MCF 10A (cell line): ENCODE measurements around the gene LZTR1. TPM values are rescaled to one million over a fixed set of nuclear protein-coding genes. Genes with fewer than 3 reads are reported as not detected.

Experiments used
- BruUV-seq: library from RNA; stranded (reverse); fragments of 400-500 nt; replicated peaks from 2 replicates; lab custom pipeline; 2021; lab: Mats Ljungman, UMichigan
- CTCF ChIA-PET: fragments of 300-600 bp; sonication (Branson Sonifier 250); formaldehyde crosslinking; extraction: SDS; loops from one replicate; lab custom pipeline; 2021; ENCODE audit warnings: antibody characterized with exemption, inconsistent platforms; lab: Yijun Ruan, JAX
- POLR2A ChIA-PET: fragments of 300-600, 350-650 bp; sonication (Branson Sonifier 250); formaldehyde crosslinking; extraction: SDS; loops from one replicate; lab custom pipeline; 2020; ENCODE audit warnings: antibody characterized with exemption, inconsistent platforms; lab: Yijun Ruan, JAX
- DNase-seq: peaks from one replicate; pipeline ENCODE4 v3.0.0-alpha.2; 2018; ENCODE audit not compliant: unreplicated experiment
- H3K27ac Mint-ChIP-seq: one replicate; pipeline ENCODE4 v1.8.0; 2022; ENCODE audit warnings: mild to moderate bottlenecking, low read depth, mixed read lengths; ENCODE audit not compliant: unreplicated experiment
- H3K27me3 Mint-ChIP-seq: one replicate; pipeline ENCODE4 v1.8.0; 2022; ENCODE audit warnings: mixed read lengths; ENCODE audit not compliant: insufficient read depth, unreplicated experiment
- H3K36me3 Mint-ChIP-seq: one replicate; pipeline ENCODE4 v1.8.0; 2022; ENCODE audit warnings: mild to moderate bottlenecking, moderate library complexity, mixed read lengths; ENCODE audit not compliant: insufficient read depth, unreplicated experiment
- H3K4me1 Mint-ChIP-seq: one replicate; pipeline ENCODE4 v1.8.0; 2022; ENCODE audit warnings: mixed read lengths; ENCODE audit not compliant: insufficient read depth, unreplicated experiment
- H3K4me3 Mint-ChIP-seq: one replicate; pipeline ENCODE4 v1.8.0; 2022; ENCODE audit warnings: mild to moderate bottlenecking, moderate library complexity, mixed read lengths; ENCODE audit not compliant: unreplicated experiment
- H3K9me3 Mint-ChIP-seq: one replicate; pipeline ENCODE4 v1.8.0; 2022; ENCODE audit warnings: mixed read lengths; ENCODE audit not compliant: unreplicated experiment
- intact Hi-C: fragments of 100-400 bp; cut with micrococcal nuclease; formaldehyde crosslinking; loops from 2 replicates; pipeline ENCODE4 v1.14.1; 2022
- total RNA-seq: library from RNA; stranded (reverse); gene quantifications from 2 replicates; pipeline ENCODE4 v1.2.3, GENCODE V29; 2022
- TF ChIP-seq, protein P1 (sequence below): fragments of 200-600 bp; IDR thresholded peaks from one replicate; pipeline ENCODE4 v1.8.0; 2022; ENCODE audit warnings: antibody characterized with exemption, mild to moderate bottlenecking; ENCODE audit not compliant: unreplicated experiment

The LZTR1 gene
- total RNA-seq, 1 experiment from 2014 or later = 49.2 TPM

DNA sequence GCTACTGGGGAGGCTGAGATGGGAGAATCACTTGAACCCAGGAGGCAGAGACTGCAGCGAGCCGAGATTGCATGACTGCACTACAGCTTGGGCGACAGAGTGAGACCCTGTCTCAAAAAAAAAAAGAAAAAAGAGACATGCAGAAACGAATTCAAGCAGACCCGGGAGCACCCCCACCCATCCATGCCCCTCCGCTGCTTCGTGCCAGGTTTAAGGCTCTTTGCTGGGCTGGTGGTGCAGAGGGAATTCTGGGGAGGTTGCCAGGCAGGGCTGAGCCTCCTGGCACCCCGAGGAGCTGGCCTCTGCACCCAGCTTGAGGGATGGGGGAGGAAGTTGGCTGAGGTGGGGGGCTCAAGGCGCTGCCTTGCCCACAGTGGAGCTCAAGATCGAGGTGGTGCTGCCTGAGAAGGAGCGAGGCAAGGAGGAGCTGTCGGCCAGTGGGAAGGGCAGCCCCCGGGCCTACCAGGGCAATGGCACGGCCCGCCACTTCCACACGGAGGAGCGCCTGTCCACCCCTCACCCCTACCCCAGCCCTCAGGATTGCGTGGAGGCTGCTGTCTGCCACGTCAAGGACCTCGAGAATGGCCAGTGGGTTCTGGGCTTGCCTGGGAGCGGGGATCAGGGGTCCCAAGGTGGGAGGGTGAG lies 9.0 kb upstream of the LZTR1 start:
- H3K36me3 Mint-ChIP-seq = no peaks in the 10 kb centered on the region
- no peaks in the 10 kb centered on the region for H3K27me3 Mint-ChIP-seq
- H3K27ac Mint-ChIP-seq = no peak overlapping the region
- DNase-seq = no peak
- no TSS peak for BruUV-seq
- H3K9me3 Mint-ChIP-seq = no peaks in the 10 kb centered on the region
- no peaks in the 10 kb centered on the region for H3K4me1 Mint-ChIP-seq
- TF ChIP-seq, protein P1, sequence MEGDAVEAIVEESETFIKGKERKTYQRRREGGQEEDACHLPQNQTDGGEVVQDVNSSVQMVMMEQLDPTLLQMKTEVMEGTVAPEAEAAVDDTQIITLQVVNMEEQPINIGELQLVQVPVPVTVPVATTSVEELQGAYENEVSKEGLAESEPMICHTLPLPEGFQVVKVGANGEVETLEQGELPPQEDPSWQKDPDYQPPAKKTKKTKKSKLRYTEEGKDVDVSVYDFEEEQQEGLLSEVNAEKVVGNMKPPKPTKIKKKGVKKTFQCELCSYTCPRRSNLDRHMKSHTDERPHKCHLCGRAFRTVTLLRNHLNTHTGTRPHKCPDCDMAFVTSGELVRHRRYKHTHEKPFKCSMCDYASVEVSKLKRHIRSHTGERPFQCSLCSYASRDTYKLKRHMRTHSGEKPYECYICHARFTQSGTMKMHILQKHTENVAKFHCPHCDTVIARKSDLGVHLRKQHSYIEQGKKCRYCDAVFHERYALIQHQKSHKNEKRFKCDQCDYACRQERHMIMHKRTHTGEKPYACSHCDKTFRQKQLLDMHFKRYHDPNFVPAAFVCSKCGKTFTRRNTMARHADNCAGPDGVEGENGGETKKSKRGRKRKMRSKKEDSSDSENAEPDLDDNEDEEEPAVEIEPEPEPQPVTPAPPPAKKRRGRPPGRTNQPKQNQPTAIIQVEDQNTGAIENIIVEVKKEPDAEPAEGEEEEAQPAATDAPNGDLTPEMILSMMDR = no peak
- no peak overlapping the region for H3K4me3 Mint-ChIP-seq
- intact Hi-C loops = no loop called here
- ChIA-PET POLR2A (interaction anchor here (0.7 kb wide), 1 partner anchor 10 kb away, joined by 3 read pairs; no protein-coding TSS in a partner anchor), CTCF (interaction anchor here (0.8 to 1.7 kb wide), 2 partner anchors 24 to 30 kb away, joined by 3 read pairs; no protein-coding TSS in a partner anchor)

- POLR2A ChIA-PET = no interaction called here
- Mint-ChIP-seq H3K27ac (no peak overlapping the region), H3K4me3 (no peak overlapping the region), H3K4me1 (no peaks in the 10 kb centered on the region), H3K36me3 (peaks cover 6% of the 10 kb centered on the region), H3K9me3 (peaks cover 2% of the 10 kb centered on the region), H3K27me3 (no peaks in the 10 kb centered on the region)
- DNase-seq = no peak
- no TSS peak for BruUV-seq
- intact Hi-C loops = no loop called here
- CTCF ChIA-PET = interaction anchor here (0.6 to 1.7 kb wide), 3 partner anchors 25 to 92 kb away, joined by 3 read pairs; no protein-coding TSS in a partner anchor
- TF ChIP-seq, protein P1 = no peak
Observed at GRCh38 chr22:20973634-20974286, 8.3 kb upstream of the LZTR1 start.

DNA sequence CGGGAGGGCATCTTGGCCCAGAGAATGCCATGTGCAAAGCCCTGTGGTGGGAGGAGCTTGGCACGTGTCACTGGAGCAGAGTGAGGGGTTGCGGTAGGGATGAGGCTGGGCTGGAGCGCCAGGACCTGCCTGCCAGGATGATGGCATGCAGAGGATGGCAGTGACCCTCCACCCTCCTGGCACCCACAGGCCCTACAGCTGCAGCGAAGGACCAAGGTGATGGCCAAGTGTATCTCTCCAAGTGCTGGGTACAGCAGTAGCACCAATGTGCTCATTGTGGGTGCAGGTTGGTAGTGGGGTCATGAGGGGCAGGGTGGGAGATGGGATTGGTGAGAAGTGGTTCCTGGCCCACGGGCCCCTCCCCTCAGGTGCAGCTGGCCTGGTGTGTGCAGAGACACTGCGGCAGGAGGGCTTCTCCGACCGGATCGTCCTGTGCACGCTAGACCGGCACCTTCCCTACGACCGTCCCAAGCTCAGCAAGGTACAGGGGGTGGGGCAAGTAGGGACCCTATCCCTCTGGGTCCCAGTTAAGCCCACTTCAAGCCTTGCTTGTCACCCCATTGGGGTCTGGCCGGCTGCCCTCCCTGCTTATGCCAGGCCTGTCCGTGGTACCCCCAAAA lies 7.7 kb upstream of the LZTR1 start:
- Mint-ChIP-seq H3K4me3 (no peak overlapping the region), H3K36me3 (peaks cover 6% of the 10 kb centered on the region), H3K9me3 (peaks cover 8% of the 10 kb centered on the region), H3K4me1 (no peaks in the 10 kb centered on the region), H3K27me3 (no peaks in the 10 kb centered on the region), H3K27ac (no peak overlapping the region)
- intact Hi-C loops = no loop called here
- TF ChIP-seq, protein P1 = no peak
- DNase-seq = no peak
- POLR2A ChIA-PET = no interaction called here
- BruUV-seq = no TSS peak
- CTCF ChIA-PET = interaction anchor here (0.6 to 1.7 kb wide), 3 partner anchors 28 to 99 kb away, joined by 3 read pairs; no protein-coding TSS in a partner anchor
